Heart left ventricle (tissue), 13 donors: Measurements from ENCODE around the gene HPSE2.

Source experiments
- POLR2A ChIP-seq, 2 donors: fragments of 450-650 bp; IDR thresholded peaks; one replicate each; pipeline ENCODE4 v1.6.1; 2017; ENCODE audit warnings: antibody characterized with exemption in 2 of 2, mild to moderate bottlenecking in 2 of 2, moderate library complexity in 2 of 2
- TF ChIP-seq, protein P1 (sequence below), 12 donors: fragments of 200-600 bp; sonication (generic) in 4 of 12; IDR thresholded peaks; one replicate each; pipeline versions ENCODE4 v1.5.0 to v1.8.0; 2018 to 2022; ENCODE audit warnings: antibody characterized with exemption in 12 of 12, mild to moderate bottlenecking in 5 of 12
- donor health status: ischemic (EF 13 %, LVEDD 7.1; RV severe dilation, severe dysfunction).
- donor health status: DM: no; HTN: yes; CAD: no.
- donor health status: DM: no; HTN: no; CAD: no.
- donor health status: ischemic (EF 25% LVEDD 6.9; RV normal size, moderate dysfunction).
- donor health status: ischemic (EF 25% LVEDD 5.7; RV mildly dilated, moderate dysfunction).
- donor health status: ischemic (EF 35%, LVEDD 5.7; RV mildly dilated, moderate dysfunction).
- donor health status: nonischemic (EF 11% LVEDD 7.7; RV severe dilation, severe dysfunction).
- donor health status: DM: yes; HTN: yes; CAD: no.
- donor health status: PGD.
- donor health status: ischemic (EF 29% LVEDD 5.4; RV normal size, mild dysfunction).
- donor health status: nonischemic (EF 23%, LVEDD 6.1; RV moderate dilation, normal function).

DNA sequence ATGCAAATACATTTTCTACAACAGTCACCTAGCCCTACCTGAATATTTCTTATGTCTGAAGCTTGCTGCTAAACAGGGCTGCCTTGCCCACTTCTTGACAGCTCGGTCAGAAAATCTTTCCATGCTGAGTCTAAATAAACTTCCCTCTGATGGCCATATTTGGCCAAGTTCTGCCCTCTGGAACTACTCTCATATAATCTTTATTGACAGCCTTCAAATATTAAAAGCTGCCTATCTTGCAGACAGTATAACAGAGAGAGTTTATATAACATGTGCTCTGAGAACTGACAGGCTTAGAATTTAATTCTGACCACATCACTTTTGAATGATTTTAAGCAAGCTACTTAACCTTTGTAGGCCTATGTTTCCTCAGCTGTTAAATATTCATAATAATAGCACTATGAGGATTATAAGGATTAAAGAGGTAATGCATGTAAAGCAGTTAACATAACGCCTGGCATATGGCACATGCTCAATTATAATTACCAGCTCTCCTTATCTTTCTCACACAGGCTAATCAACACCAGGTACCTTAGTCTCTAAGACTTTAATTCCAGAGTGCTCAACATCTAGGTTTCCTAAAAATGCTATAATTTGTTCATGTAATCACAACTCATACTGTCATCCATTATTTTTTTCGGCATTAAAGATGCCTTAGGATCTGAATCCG, 334.1 kb downstream of the HPSE2 start:
- TF ChIP-seq, protein P1, sequence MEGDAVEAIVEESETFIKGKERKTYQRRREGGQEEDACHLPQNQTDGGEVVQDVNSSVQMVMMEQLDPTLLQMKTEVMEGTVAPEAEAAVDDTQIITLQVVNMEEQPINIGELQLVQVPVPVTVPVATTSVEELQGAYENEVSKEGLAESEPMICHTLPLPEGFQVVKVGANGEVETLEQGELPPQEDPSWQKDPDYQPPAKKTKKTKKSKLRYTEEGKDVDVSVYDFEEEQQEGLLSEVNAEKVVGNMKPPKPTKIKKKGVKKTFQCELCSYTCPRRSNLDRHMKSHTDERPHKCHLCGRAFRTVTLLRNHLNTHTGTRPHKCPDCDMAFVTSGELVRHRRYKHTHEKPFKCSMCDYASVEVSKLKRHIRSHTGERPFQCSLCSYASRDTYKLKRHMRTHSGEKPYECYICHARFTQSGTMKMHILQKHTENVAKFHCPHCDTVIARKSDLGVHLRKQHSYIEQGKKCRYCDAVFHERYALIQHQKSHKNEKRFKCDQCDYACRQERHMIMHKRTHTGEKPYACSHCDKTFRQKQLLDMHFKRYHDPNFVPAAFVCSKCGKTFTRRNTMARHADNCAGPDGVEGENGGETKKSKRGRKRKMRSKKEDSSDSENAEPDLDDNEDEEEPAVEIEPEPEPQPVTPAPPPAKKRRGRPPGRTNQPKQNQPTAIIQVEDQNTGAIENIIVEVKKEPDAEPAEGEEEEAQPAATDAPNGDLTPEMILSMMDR (IDR thresholded peaks at IDR 0.05) = no peak
- TF ChIP-seq POLR2A (IDR thresholded peaks at IDR 0.05) = no peak
